Astrocyte of the cerebellum (primary cell): ENCODE data around the gene MCFD2.
"Not testable (repeated sequence)": the region's sequence is repeated elsewhere in the genome, so short reads cannot be mapped to it uniquely, and the experiment has no call there.

ENCODE experiments used
- DNase-seq: peaks from one replicate; pipeline ENCODE4 v3.0.0-alpha.2; 2011; ENCODE audit warnings: low read depth
- H3K4me3 ChIP-seq: 2 replicates; pipeline ENCODE4 v1.5.1; 2011; ENCODE audit warnings: mild to moderate bottlenecking, low read depth, low read length, moderate library complexity
- CTCF ChIP-seq: IDR thresholded peaks from 2 replicates; pipeline ENCODE4 v1.5.1; 2012; ENCODE audit warnings: low read length, low read depth, moderate library complexity, mild to moderate bottlenecking; ENCODE audit errors: missing control alignments
- in situ Hi-C: cut with HindIII; loops from 2 replicates; pipeline ENCODE4 v1.10.0; 2017; ENCODE audit warnings: low sequenced_read_pairs

MCFD2 gene

DNA sequence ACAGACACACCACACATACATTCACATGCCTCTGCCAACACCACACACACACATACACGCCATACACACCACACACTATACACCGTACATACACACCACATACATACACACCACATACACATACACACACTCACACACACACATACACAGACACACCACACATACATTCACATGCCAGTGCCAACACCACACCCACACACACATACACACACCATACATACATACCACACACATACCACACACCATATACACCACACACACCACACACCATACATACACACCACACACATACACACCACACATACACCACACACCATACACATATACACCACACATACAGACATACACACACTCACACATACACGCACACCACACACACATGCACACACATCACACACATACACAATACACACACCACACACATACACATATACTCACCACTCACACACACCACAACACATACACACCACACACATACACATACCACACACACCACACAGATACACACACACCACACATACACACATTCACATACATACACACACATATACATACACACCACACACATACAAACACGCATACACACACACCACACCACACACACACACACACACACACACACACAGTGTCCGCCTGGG is 37.2 kb downstream of the MCFD2 start:
- in situ Hi-C loops = no loop called here

GRCh38 chr2:46877619-46878113 is 37.9 kb downstream of the MCFD2 start:
- no peak overlapping the region for H3K4me3 ChIP-seq
- TF ChIP-seq CTCF = no peak
- DNase-seq = no peak
- in situ Hi-C loops = no loop called here

More for the DNA sequence above, 37.2 kb downstream of the MCFD2 start:
- TF ChIP-seq CTCF = no peak
- DNase-seq = no peak
- H3K4me3 ChIP-seq = no peak overlapping the region

DNA sequence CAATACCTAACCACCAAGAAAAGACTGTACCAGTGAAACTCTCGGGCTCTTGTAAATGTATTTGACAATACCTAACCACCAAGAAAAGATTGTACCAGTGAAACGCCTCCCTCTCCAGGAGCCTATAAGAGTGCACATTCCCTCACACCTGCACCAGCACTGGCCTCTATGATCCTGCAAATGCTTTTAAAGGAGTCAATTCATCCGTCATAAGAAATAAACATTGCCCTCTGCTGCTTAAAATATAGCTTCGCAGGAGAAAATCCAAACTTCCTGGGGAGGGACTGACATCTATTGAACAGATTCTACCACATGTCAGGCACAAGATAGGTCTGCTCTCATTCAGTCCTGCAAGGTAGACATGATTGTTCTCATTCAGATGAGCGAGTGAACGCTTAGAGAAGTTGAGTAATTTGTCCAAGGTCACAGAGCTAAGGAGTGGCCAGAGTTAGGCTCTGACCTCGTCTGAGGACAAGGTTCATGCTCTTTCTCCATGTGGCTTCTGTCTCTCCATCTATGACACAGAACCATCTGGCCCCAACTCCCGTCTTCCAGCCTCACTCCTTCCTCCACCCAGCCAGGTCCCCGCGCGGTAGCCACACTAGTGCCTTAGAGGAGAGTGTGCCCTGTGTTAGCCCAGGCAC is 38.7 kb downstream of the MCFD2 start:
- peak; percentile 62 for TF ChIP-seq CTCF
- no peak overlapping the region for H3K4me3 ChIP-seq
- DNase-seq = peak; percentile 66
- in situ Hi-C loops = no loop called here

- H3K4me3 ChIP-seq, in situ Hi-C loops, DNase-seq: not testable (repeated sequence)
Observed at GRCh38 chr2:46875962-46876689, 39.5 kb downstream of the MCFD2 start.

DNA sequence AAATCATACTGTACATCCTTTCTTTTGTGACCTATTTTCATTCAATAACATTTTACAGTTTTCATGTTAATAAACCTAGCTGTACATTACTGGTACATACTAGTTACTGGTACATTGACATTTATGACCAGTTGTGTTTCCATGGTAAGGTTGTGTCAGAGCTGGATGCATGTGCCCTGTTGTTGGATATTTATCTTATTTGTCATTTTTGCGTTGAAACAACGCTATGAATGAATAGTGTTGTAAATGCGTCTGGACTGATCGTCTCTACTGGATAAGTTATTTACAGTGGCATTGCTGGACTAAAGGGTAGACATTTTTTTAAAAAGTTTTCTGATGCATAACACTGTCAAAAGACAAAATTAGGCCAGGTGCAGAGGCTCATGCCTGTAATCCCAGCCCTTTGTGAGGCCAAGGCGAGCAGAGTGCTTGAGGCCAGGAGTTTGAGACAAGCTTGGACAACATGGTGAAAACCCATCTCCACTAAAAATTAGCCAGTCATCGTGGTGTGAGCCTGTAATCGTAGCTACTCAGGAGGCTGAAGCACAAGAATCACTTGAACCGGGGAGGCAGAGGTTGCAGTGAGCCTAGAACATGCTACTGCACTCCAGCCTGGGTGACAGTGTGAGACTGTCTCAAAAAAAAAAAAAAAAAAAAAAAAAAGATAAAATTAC is 40.2 kb downstream of the MCFD2 start:
- no peak for TF ChIP-seq CTCF
- H3K4me3 ChIP-seq = no peak overlapping the region
- DNase-seq = no peak
- in situ Hi-C loops = no loop called here

- no peak overlapping the region for H3K4me3 ChIP-seq
- no peak for DNase-seq
- TF ChIP-seq CTCF = no peak
- in situ Hi-C loops = loop anchor here (5.0 kb wide), 2 partner anchors 67 to 222 kb away; no protein-coding TSS in a partner anchor
Observed at GRCh38 chr2:46874236-46874929, 41.2 kb downstream of the MCFD2 start.
